Esophagus mucosa (tissue), 1 donor: ENCODE measurements around the gene TLCD2. TPM values are rescaled to one million over a fixed set of nuclear protein-coding genes. Genes with fewer than 3 reads are reported as not detected.
"Not testable (repeated sequence)": the region's sequence is repeated elsewhere in the genome, so short reads cannot be mapped to it uniquely, and the experiment has no call there.

Experiments used
- ATAC-seq: fragments of 200-7000 bp; cut with Tn5 transposase; one replicate; pipeline ENCODE4 v1.9.1; 2020
- total RNA-seq: library from RNA; stranded (reverse); gene quantifications from one replicate; pipeline ENCODE4 v1.2.4, GENCODE V29; 2023
- donor health status: DM: yes; HTN: yes; CAD: no.

The TLCD2 gene
- total RNA-seq, 1 donor from 2014 or later: 10.9 TPM

DNA sequence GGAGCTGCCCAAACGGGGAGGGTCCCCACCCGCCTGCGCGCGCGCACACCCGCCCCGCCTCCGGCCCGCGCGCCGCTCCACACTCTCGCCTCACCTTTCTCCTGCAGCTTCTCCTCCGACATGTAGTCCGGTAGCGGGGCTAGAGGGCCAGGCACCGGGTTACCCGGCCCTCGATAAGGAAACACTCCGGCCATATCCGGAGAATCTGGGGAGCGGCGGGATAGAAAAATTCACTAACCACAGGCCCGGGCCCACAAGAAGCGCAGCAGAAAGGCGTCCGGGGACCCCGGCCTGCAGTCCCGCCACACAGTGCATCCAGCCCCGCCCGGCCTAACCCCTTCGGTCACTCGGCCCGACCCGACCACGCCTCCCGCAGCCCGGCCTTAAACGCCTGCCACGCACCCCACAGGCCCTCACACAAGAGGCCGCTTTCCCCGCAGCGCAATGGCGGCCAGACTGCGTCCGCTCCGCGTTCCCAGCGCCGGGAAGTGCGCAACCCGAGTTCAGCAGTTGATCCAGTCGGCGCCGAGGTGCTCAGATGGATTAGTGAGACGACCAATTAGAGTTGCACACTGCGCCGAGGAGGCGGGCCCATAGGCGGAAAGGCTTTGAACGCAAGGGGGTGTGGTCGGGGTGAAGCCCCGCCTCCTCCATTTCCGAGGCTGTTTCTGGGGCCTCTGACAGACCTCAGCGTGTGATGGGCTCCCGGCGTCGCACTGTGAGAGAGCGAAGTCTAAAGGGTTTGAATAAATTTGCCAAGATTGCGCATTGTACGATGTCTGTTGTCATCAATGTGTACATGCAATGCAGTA lies 25.6 kb downstream of the TLCD2 start, which contains the start of gene PRPF8:
Gene PRPF8 (minus strand): TSS at position 490 of the 812 bp plus-strand sequence. CDS start 296 bp downstream, at position 194.
- peak; percentile 100 for ATAC-seq

GRCh38 chr17:1683459-1683858 lies 26.7 kb downstream of the TLCD2 start:
- ATAC-seq: no peak

- no peak for ATAC-seq
Observed at GRCh38 chr17:1676401-1676800, 33.8 kb downstream of the TLCD2 start.

GRCh38 chr17:1673041-1673785 lies 37.0 kb downstream of the TLCD2 start:
- peak; percentile 26 for ATAC-seq

- not testable (repeated sequence) for ATAC-seq
Observed at GRCh38 chr17:1663934-1664333, 46.2 kb downstream of the TLCD2 start.

GRCh38 chr17:1661045-1661444 lies 49.1 kb downstream of the TLCD2 start:
- ATAC-seq: no peak

DNA sequence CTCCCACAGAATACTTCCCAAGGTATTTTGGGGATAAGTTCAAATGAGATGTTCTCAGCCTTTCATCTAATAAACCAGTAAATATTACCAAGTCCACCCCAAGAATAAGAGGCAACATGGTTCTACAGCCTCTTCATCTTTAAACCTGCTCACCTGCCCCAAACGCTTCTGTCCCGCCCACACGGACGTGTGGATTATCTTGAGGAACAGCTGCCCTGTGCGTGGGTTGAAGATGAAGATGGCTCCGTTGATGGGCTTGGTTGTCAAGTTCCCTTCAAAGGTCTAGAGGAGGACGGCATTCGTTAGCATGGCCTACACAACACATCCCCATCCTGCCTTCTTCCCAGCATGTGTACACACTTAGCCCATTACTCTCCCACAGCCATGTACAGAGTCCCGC lies 52.1 kb downstream of the TLCD2 start:
- ATAC-seq: peak; percentile 17

- no peak for ATAC-seq
Observed at GRCh38 chr17:1653735-1654134, 56.4 kb downstream of the TLCD2 start.

- ATAC-seq: not testable (repeated sequence)
Observed at GRCh38 chr17:1652794-1653193, 57.4 kb downstream of the TLCD2 start.

Other genes with a start within 250 kb of the TLCD2 start
- 94.2 TPM for gene MYO1C, start 217.7 kb downstream of the TLCD2 start, total RNA-seq
- 21.4 TPM for gene INPP5K, start 193.8 kb downstream of the TLCD2 start, total RNA-seq
- 94.4 TPM for gene PITPNA, start 147.6 kb downstream of the TLCD2 start, total RNA-seq
- gene SLC43A2, start 81.5 kb downstream of the TLCD2 start, total RNA-seq: 3.6 TPM
- 2.3 TPM for gene SCARF1, start 64.6 kb downstream of the TLCD2 start, total RNA-seq
- 5.3 TPM for gene RILP, start 60.5 kb downstream of the TLCD2 start, total RNA-seq
- 171 TPM for gene PRPF8, start 25.5 kb downstream of the TLCD2 start, total RNA-seq
- 10.2 TPM for gene WDR81, start 14.3 kb upstream of the TLCD2 start, total RNA-seq
- 2.7 TPM for gene SERPINF2, start 32.5 kb upstream of the TLCD2 start, total RNA-seq
- gene SERPINF1, start 51.7 kb upstream of the TLCD2 start, total RNA-seq: 28.4 TPM
- gene SMYD4, start 119.5 kb upstream of the TLCD2 start, total RNA-seq: 5.7 TPM
- gene RPA1, start 119.6 kb upstream of the TLCD2 start, total RNA-seq: 87.5 TPM